GM18861 (cell line): ENCODE measurements around the gene SLC35D1.
"Not testable (repeated sequence)": the region's sequence is repeated elsewhere in the genome, so short reads cannot be mapped to it uniquely, and the experiment has no call there.

ENCODE experiments used
- ATAC-seq: cut with Tn5 transposase; IDR thresholded peaks from one replicate; pipeline ENCODE4 v1.9.1; 2021; ENCODE audit not compliant: unreplicated experiment

Gene SLC35D1

GRCh38 chr1:67053785-67054772 lies at the start of gene SLC35D1:
Gene SLC35D1, minus strand, starts transcription at chr1:67054148. Its CDS starts 135 bp downstream, at chr1:67054013.
- ATAC-seq: peak; percentile 77

- no peak for ATAC-seq
These were observed 49.6 kb upstream of the SLC35D1 start for GRCh38 chr1:67103548-67103947.

GRCh38 chr1:67100833-67101232 lies 46.9 kb upstream of the SLC35D1 start:
- no peak for ATAC-seq

DNA sequence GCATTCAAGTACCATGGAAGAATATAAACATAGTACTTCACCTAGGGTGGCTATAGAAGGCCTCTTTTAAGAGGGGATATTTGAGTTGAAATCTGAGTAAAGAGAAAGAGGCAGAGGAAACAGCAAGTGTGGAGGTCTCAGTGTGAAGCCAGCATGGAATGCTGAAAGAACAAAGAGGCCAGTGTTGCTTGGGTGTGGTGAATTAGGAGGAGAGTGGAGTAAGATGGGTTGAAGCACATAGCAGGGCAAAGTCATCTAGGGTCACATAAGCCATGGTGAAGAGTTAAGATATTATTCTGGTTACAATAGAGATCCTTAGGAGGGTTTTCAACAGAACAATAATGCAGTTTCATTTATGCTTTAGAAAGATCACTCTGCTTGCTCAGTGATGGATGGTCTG lies 43.4 kb upstream of the SLC35D1 start:
- no peak for ATAC-seq

DNA sequence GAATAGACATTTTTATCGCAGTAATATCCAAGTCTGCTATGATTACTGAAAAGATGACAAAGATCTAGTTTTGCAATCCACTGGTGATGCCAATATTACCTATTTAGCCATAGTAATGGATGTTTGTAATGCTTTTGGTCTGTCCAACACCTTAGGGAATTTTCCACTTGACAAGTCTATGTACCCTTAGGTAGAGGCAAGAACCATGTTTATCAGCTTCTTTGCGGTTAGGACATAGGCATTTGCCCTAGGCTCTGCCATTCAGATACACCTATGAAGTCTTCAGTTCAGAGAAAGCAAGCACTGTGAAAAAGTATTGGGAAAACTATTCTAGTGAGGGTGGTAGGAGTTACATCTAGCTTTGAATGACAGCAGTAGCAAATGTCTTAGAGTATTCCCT lies 40.2 kb upstream of the SLC35D1 start:
- no peak for ATAC-seq

DNA sequence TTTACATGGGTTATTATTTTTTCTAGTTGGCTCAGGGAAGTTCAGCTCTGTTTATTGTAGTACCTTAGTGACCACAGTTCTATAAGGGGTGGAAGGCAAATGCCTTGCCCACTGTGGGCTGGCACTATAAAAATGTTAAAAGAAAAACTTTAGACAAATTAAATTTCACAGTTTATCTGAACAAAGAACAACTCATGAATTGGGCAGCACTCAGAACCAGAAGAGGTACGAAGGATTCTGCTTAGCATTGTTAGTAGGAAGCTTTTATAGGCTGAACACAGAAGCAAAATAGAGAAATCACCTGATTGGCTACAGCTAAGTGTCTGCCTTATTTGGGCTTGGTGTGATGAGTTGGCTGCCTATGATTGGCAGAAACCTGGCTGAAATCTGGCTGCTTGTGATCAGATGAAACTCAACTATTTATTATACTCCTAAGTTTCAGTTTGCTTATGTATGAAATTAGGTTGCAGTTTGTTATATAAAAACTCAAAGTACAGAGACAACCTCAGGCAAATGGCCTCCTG lies 35.8 kb upstream of the SLC35D1 start:
- ATAC-seq: no peak

GRCh38 chr1:67088440-67088839 lies 34.5 kb upstream of the SLC35D1 start:
- ATAC-seq: no peak

GRCh38 chr1:67085326-67085725 lies 31.4 kb upstream of the SLC35D1 start:
- ATAC-seq: no peak

- ATAC-seq: no peak
These were observed 30.9 kb upstream of the SLC35D1 start for GRCh38 chr1:67084765-67085318.

- ATAC-seq: no peak
These were observed 24.3 kb upstream of the SLC35D1 start for GRCh38 chr1:67078291-67078690.

DNA sequence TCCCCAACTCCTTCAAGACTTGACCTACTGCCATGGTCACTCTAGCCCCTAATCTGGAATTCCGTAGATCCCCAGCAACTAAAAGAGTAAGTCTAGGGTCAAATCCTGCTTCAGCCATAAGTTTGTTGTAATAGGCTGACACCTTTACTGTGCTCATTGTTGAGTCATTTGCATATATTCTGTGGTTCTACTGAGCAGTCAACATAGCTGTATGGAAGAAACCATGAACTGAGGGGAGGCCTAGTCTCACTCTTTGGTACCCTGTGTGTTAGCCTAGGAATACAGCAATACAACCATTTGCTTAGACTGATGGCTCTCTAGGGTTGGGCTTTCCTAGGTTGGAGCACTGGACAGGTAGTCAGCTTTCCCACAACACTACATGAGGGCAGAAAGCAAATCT lies 23.6 kb upstream of the SLC35D1 start:
- no peak for ATAC-seq

DNA sequence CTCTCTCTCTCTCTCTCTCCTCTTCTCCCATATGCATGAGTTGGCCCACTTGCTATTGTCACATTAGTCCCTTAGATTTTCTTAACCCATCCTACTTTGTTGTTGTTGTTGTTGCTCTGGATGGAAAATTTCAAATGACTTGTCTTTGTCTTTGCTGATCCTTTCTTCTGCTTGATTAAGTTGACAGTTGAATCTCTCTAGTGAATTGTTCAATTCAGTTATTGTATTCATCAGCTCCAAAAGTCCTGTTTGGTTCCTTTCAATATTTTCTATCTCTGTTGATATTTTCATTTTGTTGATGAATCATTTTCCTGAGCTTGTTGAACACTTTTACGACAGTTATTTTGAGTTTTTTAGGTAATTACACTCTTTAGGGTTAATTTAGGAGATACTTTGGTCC lies 18.8 kb upstream of the SLC35D1 start:
- no peak for ATAC-seq

- not testable (repeated sequence) for ATAC-seq
These were observed 13.7 kb upstream of the SLC35D1 start for GRCh38 chr1:67067655-67068054.

- ATAC-seq: no peak
These were observed 8.5 kb upstream of the SLC35D1 start for GRCh38 chr1:67062412-67062811.

GRCh38 chr1:67061266-67061665 lies 7.3 kb upstream of the SLC35D1 start:
- ATAC-seq: no peak

DNA sequence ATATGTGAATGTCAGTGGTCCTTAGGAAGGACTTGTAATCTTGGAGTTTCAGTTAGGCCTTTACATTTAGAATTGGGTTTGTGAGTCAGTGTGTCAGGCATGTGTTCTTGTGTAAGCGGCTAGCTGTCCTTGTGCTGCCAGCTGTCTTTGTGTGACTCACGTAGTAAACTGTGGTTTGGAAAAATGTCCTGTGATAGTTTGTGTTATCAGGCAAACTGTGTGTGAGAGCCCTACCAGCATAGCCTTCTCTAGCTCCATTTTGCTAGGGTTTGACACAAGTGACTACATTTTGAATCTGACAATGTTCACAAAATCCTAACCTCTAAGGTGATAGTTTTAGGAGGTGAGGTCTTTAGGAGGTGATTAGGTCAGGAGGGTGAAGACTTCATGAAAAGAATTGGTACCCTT lies 6.9 kb upstream of the SLC35D1 start:
- no peak for ATAC-seq

DNA sequence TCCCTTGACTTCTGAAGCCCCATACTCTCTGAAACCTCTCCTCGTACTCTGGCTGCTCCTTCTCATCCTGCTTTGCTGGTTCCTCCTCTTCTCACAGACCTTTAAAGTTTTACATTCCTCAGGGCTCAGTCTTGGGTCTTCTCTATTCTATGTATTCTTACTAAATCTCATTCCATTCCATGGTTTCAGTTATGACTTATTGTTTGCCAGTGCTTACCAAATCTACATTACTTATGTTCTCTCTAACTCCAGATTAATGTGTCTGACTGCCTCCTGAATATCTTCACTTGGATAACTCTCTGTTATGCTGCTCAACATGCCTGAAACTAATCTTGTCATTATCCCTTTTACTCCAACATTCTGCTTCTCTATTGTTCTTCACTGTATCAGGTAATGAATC lies 5.4 kb upstream of the SLC35D1 start:
- ATAC-seq: no peak

GRCh38 chr1:67058761-67059160 lies 4.8 kb upstream of the SLC35D1 start:
- no peak for ATAC-seq

DNA sequence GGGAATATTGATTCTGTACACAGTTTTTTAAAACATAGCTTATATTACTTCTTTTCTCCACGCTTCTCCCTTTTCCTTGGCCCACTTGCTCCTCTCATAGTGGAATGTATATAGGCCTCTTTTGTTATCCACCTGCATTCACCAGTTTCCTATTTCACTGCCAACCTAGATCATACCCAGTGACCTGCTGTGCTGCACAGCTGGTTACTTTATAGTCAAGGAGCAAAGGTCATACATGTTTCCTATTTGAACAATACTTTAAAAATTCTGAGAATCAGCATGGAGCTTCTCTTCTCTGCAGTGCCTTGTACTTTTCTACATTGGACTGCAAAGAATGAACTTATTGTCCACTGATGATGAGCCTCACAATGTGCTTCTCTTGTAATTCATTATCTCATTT lies 4.3 kb upstream of the SLC35D1 start:
- no peak for ATAC-seq

DNA sequence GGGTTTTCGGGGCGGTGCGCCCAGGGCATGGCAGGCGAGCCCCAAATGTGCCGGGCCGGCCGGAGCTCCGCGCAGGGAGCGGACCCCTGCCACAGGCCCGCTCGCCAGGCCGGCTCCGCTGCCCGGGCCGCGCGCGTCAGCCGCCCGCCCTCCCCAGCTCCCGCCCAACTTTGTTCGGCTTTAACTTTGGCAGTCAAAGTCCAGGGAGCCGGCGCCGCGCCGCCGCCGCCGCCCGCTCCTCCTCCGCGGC lies 488 bp downstream of the SLC35D1 start:
- peak; percentile 20 for ATAC-seq

- ATAC-seq: no peak
These were observed 1.0 kb downstream of the SLC35D1 start for GRCh38 chr1:67052741-67053534.

- ATAC-seq: no peak
These were observed 2.8 kb downstream of the SLC35D1 start for GRCh38 chr1:67051196-67051595.
